GM12873 (cell line): Measurements from ENCODE around the gene LETM1.

Experiments
- CTCF ChIP-seq: IDR thresholded peaks from 2 replicates; pipeline ENCODE4 v1.5.1; 2012; ENCODE audit warnings: low read depth, mild to moderate bottlenecking, moderate library complexity, low read length, control low read depth; ENCODE audit not compliant: insufficient read depth; ENCODE audit errors: missing control alignments

The LETM1 gene

DNA sequence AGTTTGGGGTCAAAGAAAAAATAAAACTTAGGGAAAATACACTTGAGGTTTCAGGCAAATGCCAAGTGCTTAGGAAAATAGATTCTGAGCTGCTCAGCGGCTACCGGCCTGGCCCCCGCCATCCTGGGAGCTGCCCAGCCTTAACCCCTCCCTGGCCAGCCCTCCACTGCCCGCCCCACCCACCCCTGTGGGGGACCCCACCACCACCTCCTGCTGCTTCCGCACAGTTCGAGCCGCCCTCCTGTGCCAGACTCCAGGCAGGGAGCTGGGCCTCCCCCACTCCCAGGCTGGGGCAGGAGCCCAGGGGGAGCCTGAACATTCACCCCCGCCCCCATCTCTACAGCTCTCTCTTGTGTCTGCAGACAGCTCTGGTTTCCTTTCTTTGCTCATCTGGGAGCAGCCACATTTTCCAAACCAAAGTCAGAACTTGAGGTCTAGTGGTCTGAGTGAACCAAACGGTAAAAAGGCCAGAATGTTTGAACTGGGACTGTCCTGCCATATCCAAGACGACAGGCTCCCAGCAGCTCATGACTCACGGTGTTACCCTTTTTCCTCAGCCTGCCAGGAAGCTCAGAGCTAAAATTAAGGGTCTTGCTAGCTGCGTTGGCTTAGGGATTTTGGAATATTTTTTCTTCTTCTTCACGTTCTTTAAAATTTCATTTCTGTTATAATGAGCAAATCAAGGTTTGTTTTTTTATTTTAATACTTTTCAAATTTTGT is 67.5 kb downstream of the LETM1 start:
- TF ChIP-seq CTCF: no peak

DNA sequence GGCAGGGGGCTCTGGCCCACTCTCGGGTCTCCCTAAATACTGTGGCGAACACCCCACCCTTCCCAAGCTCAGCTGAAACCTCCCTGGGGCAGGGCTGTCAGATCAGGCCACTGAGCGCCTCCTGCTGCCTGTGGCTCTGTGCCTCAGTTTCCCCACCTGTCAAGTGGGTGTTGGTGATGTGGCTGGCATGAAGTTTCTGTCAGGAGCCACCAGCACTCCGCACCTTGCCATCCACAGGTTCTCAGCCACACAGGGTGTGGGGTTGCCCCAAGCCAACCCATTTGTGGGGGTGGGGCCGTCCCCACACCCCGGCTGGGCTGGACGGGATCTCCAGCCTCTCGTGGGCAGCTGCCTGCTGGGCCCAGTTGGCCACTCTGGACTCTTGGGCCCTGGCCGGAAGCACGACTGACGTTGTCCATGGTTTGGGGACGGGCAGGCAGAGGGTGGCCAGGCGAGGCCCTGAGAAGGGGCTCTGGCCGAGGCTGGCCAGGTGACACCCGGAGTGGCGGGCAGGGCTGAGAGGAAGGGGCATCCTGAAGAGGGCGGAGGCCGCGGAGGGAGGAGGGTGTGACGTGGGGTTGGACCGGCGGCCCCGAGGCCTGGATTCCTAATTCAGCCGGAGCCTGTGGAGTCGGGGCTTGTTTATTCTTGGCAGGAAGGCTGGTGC is 68.4 kb downstream of the LETM1 start:
- no peak for TF ChIP-seq CTCF

GRCh38 chr4:1786544-1787362 is 69.2 kb downstream of the LETM1 start:
- no peak for TF ChIP-seq CTCF

DNA sequence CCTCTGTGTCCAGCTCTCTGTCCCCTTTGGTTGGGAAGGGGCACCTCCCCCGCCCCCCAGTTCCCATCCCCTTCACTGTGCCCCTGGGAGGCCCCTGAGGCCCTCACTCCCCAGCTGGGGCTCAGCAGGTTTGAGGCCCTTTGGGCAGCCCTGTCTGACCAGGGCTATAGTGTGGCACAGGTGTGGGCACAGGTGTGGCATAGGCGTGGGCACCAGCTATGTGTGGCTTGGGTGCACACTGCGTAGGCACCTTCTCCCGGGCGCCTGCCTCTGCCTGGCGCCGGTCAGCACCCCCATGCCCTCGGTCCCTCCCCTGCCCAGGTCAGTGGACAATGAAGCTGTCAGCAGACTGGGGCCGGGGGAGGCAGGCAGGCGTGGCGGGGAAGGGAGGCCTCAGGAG is 70.4 kb downstream of the LETM1 start:
- TF ChIP-seq CTCF: no peak

DNA sequence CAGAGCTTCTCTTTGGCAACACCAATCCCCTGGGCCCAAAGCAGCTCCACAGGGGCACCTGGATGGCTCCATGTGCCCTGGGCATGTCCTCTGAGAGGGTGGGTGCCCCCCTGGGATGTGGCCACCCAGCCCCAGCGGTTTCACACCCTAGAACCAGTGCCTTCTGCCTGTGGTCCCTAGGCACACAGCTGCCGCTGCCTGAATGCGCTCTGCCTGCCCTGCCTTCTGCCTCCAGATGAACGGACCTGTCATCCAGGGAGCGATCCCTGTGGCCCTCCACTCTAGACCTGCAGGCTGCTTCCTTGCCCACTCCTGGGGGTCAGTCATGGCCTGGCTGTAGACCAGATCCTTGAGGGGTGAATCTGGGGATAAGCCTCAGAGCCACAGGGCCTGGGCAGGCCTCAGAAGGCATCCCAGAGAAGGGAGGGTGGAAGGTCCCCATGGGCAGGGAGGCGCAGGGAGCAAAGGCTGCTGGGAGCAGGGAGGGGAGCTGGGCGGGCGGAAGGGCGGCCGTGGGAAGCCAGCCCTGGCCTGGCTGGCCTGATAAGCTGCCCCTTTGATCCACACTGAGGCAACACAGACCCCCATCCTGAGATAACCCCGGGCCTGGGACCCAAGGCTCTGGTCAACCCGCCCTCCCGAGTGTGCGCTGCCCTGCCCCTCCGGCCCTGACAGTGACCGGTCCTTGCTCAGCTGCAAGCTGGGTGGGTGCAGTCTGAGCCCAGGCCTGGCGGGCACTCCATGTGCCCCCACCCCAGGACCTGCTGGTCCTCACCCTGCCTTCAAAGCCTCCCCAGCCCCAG is 71.0 kb downstream of the LETM1 start:
- TF ChIP-seq CTCF: no peak

- TF ChIP-seq CTCF: no peak
Measured at GRCh38 chr4:1784395-1784788, 71.6 kb downstream of the LETM1 start.
